NCI-H1694 treated with DMSO at 0.1 percent for 48 hours (cell line): ENCODE results near the gene CYGB.
"Not testable (repeated sequence)": the region's sequence is repeated elsewhere in the genome, so short reads cannot be mapped to it uniquely, and the experiment has no call there.

ENCODE experiments used
- DNase-seq: peaks from one replicate; lab custom pipeline; 2025; lab: John Stamatoyannopoulos, UW

The CYGB gene

GRCh38 chr17:76538281-76538931, 897 bp upstream of the CYGB start:
- no peak for DNase-seq

GRCh38 chr17:76537288-76537577, 276 bp downstream of the CYGB start:
- no peak for DNase-seq

- no peak for DNase-seq
These were observed 810 bp downstream of the CYGB start for GRCh38 chr17:76536511-76537287.

- DNase-seq = no peak
These were observed 1.6 kb downstream of the CYGB start for GRCh38 chr17:76535788-76536510.

- no peak for DNase-seq
These were observed 2.4 kb downstream of the CYGB start for GRCh38 chr17:76534831-76535732.

- not testable (repeated sequence) for DNase-seq
These were observed 3.7 kb downstream of the CYGB start for GRCh38 chr17:76533640-76534359.

GRCh38 chr17:76532072-76532651, 5.3 kb downstream of the CYGB start:
- DNase-seq = no peak

GRCh38 chr17:76531486-76532038, 5.9 kb downstream of the CYGB start:
- no peak for DNase-seq

- DNase-seq = no peak
These were observed 6.6 kb downstream of the CYGB start for GRCh38 chr17:76530811-76531485.

- no peak for DNase-seq
These were observed 7.3 kb downstream of the CYGB start for GRCh38 chr17:76530095-76530723.

- no peak for DNase-seq
These were observed 8.1 kb downstream of the CYGB start for GRCh38 chr17:76529224-76530094.

- no peak for DNase-seq
These were observed 8.8 kb downstream of the CYGB start for GRCh38 chr17:76528528-76529223.

- DNase-seq = no peak
These were observed 9.4 kb downstream of the CYGB start for GRCh38 chr17:76528156-76528527.

- no peak for DNase-seq
These were observed 9.9 kb downstream of the CYGB start for GRCh38 chr17:76527430-76528111.

GRCh38 chr17:76527016-76527415, 10.5 kb downstream of the CYGB start:
- DNase-seq = not testable (repeated sequence)

GRCh38 chr17:76525513-76525833, 12.0 kb downstream of the CYGB start:
- DNase-seq = not testable (repeated sequence)

GRCh38 chr17:76524598-76525512, 12.7 kb downstream of the CYGB start:
- DNase-seq = no peak
